Upper lobe of right lung (tissue), 1 donor: ENCODE measurements around the gene FCHSD2. TPM values are rescaled to one million over a fixed set of nuclear protein-coding genes. Genes with fewer than 3 reads are reported as not detected.
A peak's percentile ranks its signal among the peaks of the same experiment; 100 is the strongest.
"Not testable (repeated sequence)": the region's sequence is repeated elsewhere in the genome, so short reads cannot be mapped to it uniquely, and the experiment has no call there.

ENCODE experiments used
- ATAC-seq: fragments of 200-7000 bp; cut with Tn5 transposase; one replicate; pipeline ENCODE4 v1.9.1; 2020; ENCODE audit warnings: mild to moderate bottlenecking, moderate library complexity
- DNase-seq: peaks from one replicate; pipeline ENCODE4 v3.0.0-alpha.2; 2020
- H3K27ac ChIP-seq: fragments of 200-600 bp; one replicate; pipeline ENCODE4 v1.8.0; 2022
- H3K27me3 ChIP-seq: fragments of 200-600 bp; one replicate; pipeline ENCODE4 v1.8.0; 2022; ENCODE audit warnings: mild to moderate bottlenecking
- H3K36me3 ChIP-seq: fragments of 200-600 bp; one replicate; pipeline ENCODE4 v1.8.0; 2022
- H3K4me1 ChIP-seq: fragments of 200-600 bp; one replicate; pipeline ENCODE4 v1.8.0; 2022
- H3K4me3 ChIP-seq: fragments of 200-600 bp; one replicate; pipeline ENCODE4 v1.8.0; 2022; ENCODE audit warnings: mild to moderate bottlenecking
- H3K9me3 ChIP-seq: fragments of 200-600 bp; one replicate; pipeline ENCODE4 v1.8.0; 2022
- intact Hi-C: fragments of 100-400 bp; cut with DNase I; formaldehyde crosslinking; loops from one replicate; pipeline ENCODE4 v1.11.0; 2022
- total RNA-seq: library from RNA; stranded (reverse); fragmentation: NEBNext Ultra II Directional; extraction: Animal tissue kit (Norgen Biotek cat#: 25700); gene quantifications from one replicate; pipeline ENCODE4 v1.2.1, GENCODE V29; 2021
- TF ChIP-seq, protein P1 (sequence below): fragments of 200-600 bp; IDR thresholded peaks from one replicate; pipeline ENCODE4 v1.8.0; 2022; ENCODE audit warnings: antibody characterized with exemption
- donor health status: DM: no; HTN: yes; CAD: no; lungs with severe emphysema.

FCHSD2 gene
- total RNA-seq, 1 donor from 2014 or later: 71.2 TPM

DNA sequence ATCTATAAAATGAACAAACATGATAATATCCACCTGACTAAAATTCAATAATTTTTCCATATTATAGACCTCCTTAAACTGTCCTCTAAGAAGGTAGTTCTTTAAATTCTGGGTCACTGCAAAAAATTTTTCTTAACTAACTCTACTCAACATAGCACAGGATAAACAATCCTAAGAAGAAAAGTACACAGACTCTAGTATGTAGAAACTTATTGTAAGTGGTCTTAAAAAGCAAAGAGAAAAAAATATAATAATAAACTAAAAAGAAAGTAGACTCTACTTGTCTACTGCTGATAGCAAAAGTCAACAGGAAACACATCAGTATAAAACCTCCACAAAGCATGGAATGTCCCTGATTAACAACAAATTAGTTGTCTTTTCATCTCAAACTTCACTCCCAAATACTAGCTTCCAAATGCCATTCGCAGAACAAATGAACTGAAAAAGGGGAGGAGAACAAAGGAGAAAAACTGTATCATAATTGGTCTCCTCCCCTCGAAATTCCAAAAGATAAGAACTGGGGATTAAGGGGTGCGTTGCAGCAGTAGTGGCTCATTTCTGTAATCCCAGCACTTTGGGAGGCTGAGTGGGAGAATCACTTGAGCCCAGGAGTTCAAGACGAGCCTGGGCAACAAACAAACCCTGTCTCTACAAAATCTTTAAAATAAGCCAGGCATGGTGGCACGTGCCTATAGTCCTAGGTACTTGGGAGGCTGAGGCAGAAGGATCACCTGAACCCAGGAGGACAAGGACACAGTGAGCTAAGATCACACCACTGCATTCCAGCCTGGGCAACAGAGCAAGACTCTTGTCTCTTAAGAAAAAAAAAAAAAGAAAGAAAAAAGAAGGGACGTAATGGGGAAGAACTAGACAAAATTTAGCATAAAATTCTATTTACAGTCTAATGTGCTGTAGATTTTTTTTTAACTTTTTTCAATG lies 6.5 kb downstream of the FCHSD2 start:
- no peak overlapping the region for H3K4me3 ChIP-seq
- H3K4me1 ChIP-seq: peaks cover 46% of the 10 kb centered on the region
- intact Hi-C loops: no loop called here
- TF ChIP-seq, protein P1, sequence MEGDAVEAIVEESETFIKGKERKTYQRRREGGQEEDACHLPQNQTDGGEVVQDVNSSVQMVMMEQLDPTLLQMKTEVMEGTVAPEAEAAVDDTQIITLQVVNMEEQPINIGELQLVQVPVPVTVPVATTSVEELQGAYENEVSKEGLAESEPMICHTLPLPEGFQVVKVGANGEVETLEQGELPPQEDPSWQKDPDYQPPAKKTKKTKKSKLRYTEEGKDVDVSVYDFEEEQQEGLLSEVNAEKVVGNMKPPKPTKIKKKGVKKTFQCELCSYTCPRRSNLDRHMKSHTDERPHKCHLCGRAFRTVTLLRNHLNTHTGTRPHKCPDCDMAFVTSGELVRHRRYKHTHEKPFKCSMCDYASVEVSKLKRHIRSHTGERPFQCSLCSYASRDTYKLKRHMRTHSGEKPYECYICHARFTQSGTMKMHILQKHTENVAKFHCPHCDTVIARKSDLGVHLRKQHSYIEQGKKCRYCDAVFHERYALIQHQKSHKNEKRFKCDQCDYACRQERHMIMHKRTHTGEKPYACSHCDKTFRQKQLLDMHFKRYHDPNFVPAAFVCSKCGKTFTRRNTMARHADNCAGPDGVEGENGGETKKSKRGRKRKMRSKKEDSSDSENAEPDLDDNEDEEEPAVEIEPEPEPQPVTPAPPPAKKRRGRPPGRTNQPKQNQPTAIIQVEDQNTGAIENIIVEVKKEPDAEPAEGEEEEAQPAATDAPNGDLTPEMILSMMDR: no peak
- H3K27ac ChIP-seq: peak overlapping the region; percentile 28
- peaks cover 47% of the 10 kb centered on the region for H3K36me3 ChIP-seq
- ATAC-seq: peak; percentile 43
- H3K9me3 ChIP-seq: no peaks in the 10 kb centered on the region
- no peak for DNase-seq
- H3K27me3 ChIP-seq: no peaks in the 10 kb centered on the region

DNA sequence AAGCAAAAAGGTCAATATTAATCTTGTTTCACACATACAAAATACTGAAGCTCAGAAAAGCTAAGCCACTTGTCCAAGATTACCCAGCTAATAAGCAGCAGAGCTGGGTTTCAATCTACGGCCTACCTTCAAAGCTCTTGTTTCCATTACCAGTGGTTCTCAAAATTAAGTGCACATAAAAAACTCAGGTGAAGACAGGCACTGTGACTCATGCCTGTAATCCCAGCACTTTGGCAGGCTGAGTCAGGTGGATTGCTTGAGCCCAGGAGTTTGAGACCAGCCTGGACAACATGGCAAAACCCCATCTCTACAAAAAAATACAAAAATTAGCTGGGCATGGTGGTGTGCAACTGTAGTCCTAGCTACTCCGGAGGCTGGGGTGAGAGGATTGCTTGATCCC lies 9.8 kb downstream of the FCHSD2 start:
- intact Hi-C loops, DNase-seq, H3K27me3 ChIP-seq, H3K27ac ChIP-seq, H3K4me3 ChIP-seq, ATAC-seq, H3K9me3 ChIP-seq: not testable (repeated sequence)
- H3K36me3 ChIP-seq: peaks cover 54% of the 10 kb centered on the region
- peaks cover 21% of the 10 kb centered on the region for H3K4me1 ChIP-seq

DNA sequence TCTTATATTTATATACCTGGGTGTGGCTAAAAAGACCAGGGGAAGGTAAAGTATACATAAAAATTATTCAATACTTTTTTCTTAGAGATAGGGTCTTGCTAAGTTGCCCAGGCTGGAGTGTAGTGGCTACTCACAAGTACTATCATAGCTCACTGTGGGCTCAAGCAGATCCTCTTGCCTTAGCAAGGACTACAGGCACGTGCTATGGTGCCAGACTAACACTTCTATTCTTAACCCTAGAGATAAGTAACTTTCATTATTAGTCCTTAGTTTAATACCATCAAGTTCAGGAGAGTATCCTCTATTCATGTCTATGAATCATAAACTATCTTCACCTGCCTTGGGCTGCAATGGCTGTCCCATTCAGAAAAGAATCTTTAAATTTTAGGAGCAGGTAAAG lies 11.9 kb downstream of the FCHSD2 start:
- no peak for DNase-seq
- no peaks in the 10 kb centered on the region for H3K9me3 ChIP-seq
- peaks cover 50% of the 10 kb centered on the region for H3K36me3 ChIP-seq
- ATAC-seq: no peak
- TF ChIP-seq, protein P1: no peak
- intact Hi-C loops: no loop called here
- peaks cover 14% of the 10 kb centered on the region for H3K4me1 ChIP-seq
- no peak overlapping the region for H3K4me3 ChIP-seq
- no peak overlapping the region for H3K27ac ChIP-seq
- H3K27me3 ChIP-seq: no peaks in the 10 kb centered on the region

DNA sequence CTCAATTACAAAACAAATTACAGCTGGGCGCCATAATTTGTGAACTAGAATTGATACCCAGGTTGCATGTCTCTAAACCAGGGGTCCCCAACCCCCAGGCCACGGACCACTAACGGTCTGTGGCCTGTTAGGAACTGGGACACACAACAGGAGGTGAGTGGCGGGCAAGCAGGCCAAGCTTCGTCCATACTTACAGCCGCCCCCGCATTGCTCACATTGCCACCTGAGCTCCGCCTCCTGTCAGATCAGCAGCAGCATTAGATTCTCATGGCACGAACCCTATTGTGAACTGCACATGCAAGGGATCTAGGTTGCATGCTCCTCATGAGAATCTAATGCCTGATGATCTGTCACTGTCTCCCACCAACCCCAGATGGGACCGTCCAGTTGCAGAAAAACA lies 12.9 kb downstream of the FCHSD2 start:
- no peak overlapping the region for H3K27ac ChIP-seq
- intact Hi-C loops: no loop called here
- no peak for ATAC-seq

DNA sequence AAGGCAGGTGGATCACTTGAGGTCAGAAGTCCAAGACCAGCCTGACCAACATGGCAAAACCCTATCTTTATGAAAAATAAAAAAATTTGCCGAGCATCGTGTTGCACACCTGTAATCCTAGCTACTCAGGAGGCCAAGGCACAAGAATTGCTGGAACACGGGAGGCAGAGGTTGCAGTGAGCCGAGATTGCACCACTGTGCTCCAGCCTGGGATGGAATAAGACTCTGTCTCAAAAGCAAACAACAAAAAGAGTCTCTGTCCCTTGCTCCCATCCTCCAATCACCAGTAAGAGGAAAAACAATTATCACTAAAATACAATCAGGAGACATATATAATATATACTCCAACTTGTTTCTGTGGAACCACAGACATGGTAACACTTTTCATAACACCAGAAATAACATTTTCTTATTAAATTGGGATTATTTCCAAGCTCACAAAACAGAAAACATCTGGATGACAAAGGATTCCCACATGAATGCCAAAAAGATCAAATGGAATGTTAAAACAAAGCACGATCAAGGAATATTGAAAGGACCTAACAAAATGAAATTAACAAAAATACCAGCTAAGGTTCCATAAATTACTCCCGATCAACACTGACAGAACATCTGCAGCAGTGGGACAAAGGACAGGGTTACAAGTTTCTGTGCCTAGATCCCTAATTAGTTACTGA lies 15.2 kb downstream of the FCHSD2 start:
- Histone ChIP-seq H3K4me3 (no peak overlapping the region), H3K4me1 (peaks cover 3% of the 10 kb centered on the region), H3K27ac (no peak overlapping the region), H3K9me3 (peaks cover 9% of the 10 kb centered on the region), H3K36me3 (peaks cover 27% of the 10 kb centered on the region), H3K27me3 (no peaks in the 10 kb centered on the region)
- ATAC-seq (no peak), DNase-seq (no peak)
- intact Hi-C loops: no loop called here
- TF ChIP-seq, protein P1: no peak

More for the DNA sequence above, 12.9 kb downstream of the FCHSD2 start:
- Histone ChIP-seq H3K4me1 (peaks cover 8% of the 10 kb centered on the region), H3K4me3 (no peak overlapping the region), H3K9me3 (peaks cover 9% of the 10 kb centered on the region), H3K27me3 (no peaks in the 10 kb centered on the region), H3K36me3 (peaks cover 41% of the 10 kb centered on the region)
- no peak for DNase-seq
- TF ChIP-seq, protein P1: no peak

DNA sequence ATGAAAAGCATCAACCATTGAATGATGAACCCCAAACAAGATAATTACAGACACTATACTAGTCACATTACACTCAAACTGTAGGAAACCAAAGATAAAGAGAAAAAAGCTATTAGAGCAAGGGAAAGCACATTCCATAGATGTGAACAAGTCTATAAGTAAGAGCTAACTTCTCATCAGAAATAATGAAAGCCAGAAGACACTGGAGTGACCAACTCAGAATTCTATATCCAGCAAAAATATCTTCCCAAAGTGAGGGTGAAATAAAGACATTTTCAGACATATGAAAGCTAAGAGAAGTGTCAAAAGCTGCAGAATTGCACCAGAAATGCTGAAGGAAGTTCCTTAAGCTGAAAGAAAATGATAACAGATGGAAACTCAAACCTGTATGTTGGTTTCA lies 17.3 kb downstream of the FCHSD2 start:
- H3K36me3 ChIP-seq: peaks cover 10% of the 10 kb centered on the region

DNA sequence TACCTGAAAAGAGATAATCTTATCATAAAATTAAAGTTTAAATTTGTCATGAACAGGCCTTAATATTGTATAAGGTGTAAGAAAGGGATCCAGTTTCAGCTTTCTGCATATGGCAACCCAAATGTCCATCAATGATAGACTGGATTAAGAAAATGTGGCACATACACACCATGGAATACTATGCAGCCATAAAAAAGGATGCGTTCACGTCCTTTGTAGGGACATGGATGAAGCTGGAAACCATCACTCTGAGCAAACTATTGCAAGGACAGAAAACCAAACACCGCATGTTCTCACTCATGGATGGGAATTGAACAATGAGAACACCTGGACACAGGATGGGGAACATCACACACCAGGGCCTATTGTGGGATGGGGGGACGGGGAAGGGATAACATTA lies 18.2 kb downstream of the FCHSD2 start:
- DNase-seq, intact Hi-C loops, H3K27ac ChIP-seq, H3K9me3 ChIP-seq, H3K36me3 ChIP-seq, ATAC-seq, H3K27me3 ChIP-seq, H3K4me3 ChIP-seq, H3K4me1 ChIP-seq: not testable (repeated sequence)

More for the DNA sequence above, 17.3 kb downstream of the FCHSD2 start:
- Histone ChIP-seq H3K27me3 (no peaks in the 10 kb centered on the region), H3K27ac (no peak overlapping the region), H3K4me3 (no peak overlapping the region), H3K9me3 (peaks cover 9% of the 10 kb centered on the region), H3K4me1 (peaks cover 3% of the 10 kb centered on the region)
- no peak for DNase-seq
- no peak for ATAC-seq
- intact Hi-C loops: no loop called here
- TF ChIP-seq, protein P1: no peak
